Measurements from ENCODE around the gene AP1M1.

- TF ChIP-seq RAD21 (IDR thresholded peaks at IDR 0.05; ENCODE audit: low read depth) (no peak), MAX (IDR thresholded peaks at IDR 0.05) (no peak), CREB1 (IDR thresholded peaks at IDR 0.05; ENCODE audit: low read depth) (no peak), TAF1 (IDR thresholded peaks at IDR 0.05; ENCODE audit: low read depth) (no peak), CEBPB (IDR thresholded peaks at IDR 0.05) (no peak), EP300 (IDR thresholded peaks at IDR 0.05; ENCODE audit: borderline replicate concordance) (no peak), REST (IDR thresholded peaks at IDR 0.05; ENCODE audit: low read depth) (no peak), EGR1 (IDR thresholded peaks at IDR 0.05) (no peak), ZBTB7A (IDR thresholded peaks at IDR 0.05; ENCODE audit: low read depth) (no peak), TEAD4 (IDR thresholded peaks at IDR 0.05) (no peak), TCF12 (IDR thresholded peaks at IDR 0.05; ENCODE audit: low read depth) (no peak), FOXM1 (IDR thresholded peaks at IDR 0.05; ENCODE audit: borderline replicate concordance, low read depth) (no peak), NFIC (IDR thresholded peaks at IDR 0.05) (no peak)
These were observed 8.9 kb downstream of the AP1M1 start for GRCh38 chr19:16206637-16207036.

Measured in Ishikawa (cell line).